HG03571 (cell line): Measurements from ENCODE around the gene CCDC33.

ENCODE experiments used
- ATAC-seq: cut with Tn5 transposase; IDR thresholded peaks from one replicate; pipeline ENCODE4 v1.9.1; 2021; ENCODE audit not compliant: unreplicated experiment

Gene CCDC33

DNA sequence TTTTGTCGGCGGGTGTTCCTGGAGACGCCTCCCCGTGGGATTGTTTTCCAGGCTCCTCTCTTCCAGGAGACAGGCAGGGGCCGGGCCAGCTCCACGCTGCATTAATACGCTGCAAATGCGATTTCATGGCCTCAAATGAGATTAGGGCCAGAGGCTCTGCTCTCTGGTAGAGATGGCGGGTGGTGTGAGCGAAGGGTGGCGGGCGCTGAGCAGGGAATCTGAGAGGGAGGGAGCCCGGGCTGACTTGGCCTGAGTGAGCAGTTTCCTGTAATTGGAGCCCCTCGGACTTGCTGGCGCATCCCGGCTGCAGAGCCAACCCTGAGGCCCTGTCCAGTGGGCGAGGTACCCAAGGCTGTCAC, 7.4 kb upstream of the CCDC33 start:
- no peak for ATAC-seq

DNA sequence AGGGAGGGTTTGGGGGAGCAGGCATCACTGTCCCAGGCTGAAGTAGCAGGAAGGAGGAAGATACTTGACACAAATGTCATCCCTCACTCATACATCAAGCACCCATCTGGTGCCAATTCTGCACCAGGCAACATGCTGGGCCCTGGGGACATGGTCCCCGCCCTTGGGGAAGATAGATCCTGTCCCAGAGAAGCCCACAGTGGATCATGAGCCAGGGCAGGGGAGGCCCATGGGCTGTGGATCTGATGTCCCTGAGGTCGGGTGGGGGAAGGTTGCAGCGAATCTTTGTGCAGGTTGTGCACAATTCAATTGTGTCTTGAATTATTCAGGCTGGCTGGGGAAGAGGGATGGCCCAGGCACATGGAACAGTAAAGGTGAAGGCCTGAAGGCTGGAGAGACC, 6.4 kb upstream of the CCDC33 start:
- ATAC-seq = no peak

DNA sequence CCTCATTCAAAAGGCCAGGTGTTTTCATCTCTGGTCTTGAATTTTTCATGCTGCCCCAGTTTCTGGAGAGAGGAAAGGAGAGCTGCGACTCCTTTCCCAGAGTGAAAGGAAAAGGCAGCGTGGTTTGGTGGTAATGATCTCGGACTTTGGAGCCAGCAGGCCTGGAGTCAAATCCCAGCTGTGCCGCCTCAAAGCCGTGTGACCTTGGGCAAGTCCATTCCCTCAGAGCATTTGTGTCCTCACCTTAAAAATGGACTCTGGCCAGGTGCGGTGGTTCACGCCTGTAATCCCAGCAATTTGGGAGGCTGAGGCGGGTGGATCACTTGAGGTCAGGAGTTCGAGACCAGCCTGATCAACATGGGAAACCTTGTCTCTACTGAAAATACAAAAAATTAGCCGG, 4.7 kb upstream of the CCDC33 start:
- ATAC-seq = no peak

DNA sequence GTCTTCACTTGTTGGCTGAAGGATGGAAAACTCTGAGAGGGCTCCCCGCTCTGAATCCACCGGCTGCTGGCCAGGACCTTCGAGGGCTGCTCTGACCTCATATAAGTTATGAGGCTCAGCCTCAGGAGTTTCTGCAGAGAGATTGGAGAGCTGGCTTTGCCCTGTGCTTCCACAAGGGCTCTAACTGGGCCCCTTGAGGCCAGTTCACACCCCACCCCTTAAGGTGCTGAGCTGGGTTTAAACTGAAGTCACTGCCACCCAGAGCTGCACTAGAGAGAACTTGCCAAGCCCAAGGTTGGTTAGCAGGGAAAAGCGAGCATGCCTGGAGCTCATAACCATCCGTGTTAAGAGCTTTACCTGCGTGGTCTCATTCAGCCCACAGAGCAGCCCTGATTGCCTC, 2.8 kb upstream of the CCDC33 start:
- ATAC-seq = no peak

DNA sequence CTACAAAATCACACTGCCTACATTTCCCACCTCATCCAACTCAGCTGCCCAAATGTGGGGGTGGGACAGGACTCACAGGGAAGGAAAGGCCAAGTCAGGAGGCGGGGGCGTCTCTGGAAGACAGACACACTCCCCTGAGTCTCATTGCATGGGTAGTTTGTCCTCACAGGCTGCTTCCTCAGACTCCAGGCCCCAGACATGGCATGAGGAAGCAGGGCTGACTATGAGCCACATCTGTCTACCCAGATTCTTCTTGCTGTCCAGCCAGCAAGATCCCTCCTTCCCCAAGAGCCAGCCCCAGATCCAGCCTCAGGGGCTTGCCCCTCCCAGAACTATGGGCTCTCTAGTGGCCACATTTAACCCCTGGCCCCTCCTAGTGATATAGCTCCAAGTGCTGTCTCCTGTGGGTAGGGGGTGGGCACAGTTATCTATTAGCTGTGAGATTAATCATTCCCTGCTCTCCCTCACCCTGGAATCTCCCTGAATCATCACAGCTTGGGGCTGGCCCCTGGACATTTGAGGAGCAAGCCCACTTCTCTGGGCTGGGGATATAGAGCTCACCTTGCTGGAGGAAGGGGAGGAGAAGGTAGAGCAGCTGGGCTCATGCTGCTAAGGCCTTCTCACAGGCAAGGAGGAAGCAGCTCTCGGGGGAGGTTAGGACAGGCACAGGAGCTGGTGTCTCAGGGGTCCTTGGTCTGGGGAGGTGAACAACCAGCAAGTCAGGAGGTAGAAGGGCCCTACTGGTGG, 2.1 kb upstream of the CCDC33 start:
- no peak for ATAC-seq

DNA sequence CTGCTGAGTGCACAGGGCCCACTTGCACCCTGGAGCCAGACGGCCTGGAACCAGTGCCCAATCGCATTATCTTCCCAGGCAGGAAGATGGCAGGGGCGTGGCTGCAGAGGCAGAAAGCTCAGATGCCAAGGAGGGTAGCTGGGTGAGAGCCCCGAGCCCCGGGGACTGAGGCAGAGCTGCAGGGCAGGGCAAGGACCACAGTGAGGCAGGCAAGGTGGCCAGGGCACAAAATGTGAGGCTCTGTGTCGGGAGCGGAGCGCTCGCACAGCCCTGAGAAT, 1.6 kb upstream of the CCDC33 start:
- ATAC-seq = no peak

DNA sequence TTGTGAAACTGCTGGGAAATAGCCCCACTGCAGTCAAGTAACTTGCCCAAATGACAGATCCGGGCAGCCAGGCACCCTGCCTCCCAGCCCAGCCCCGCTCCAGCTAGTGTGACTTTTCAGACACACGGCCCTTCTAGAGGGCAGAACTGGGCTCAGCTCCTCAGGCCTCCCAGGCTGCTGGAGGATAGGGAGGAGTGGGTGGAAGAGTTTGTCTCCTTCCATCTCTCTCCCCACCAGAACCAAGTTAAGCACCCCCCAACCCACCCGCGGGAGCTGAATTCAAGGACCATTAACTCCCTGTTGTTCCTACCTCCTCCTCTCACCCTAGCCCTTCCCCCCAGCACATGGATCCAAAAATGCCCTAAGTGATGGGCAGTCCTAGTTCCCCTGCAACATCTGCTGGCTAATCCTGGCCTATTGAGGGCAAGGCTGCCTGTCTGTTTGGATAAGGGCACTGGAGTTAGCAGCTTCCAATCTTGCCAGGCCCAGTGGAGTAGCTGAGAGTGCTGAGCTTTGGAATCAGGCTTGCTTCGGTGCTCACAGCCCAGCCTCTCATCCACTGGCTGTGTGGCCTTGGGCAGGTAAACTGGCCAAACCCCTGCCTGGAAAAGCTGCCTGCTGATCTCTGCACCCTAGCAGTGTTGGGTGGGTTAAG, 3.1 kb downstream of the CCDC33 start:
- no peak for ATAC-seq

DNA sequence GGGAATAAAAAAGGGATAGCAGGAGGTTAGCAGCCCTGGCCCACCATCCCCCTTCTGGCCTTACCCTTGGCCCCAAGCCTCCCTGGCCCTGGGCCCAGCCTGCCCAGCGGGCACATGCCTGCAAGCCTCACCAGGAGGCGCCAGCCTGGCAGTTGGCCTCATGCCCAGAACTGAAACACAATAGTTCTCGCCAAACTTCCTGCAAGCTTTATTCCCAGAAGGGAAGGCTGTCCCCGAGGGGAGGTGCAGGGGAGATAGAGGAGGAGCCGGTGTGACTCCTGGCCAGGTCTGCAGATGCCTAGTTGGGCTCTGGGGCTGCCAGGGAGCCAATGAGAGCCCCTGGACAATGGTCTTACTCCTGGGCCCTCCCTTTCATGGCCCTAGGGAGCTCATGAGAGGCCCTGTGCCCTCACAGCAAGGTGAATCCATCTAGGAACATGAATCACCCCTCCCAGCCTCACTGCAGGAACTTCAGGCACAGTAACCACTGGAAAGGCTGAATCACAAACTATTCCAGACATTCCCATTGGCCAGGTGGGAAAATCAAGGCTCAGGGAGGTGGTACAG, 4.0 kb downstream of the CCDC33 start:
- ATAC-seq = no peak

DNA sequence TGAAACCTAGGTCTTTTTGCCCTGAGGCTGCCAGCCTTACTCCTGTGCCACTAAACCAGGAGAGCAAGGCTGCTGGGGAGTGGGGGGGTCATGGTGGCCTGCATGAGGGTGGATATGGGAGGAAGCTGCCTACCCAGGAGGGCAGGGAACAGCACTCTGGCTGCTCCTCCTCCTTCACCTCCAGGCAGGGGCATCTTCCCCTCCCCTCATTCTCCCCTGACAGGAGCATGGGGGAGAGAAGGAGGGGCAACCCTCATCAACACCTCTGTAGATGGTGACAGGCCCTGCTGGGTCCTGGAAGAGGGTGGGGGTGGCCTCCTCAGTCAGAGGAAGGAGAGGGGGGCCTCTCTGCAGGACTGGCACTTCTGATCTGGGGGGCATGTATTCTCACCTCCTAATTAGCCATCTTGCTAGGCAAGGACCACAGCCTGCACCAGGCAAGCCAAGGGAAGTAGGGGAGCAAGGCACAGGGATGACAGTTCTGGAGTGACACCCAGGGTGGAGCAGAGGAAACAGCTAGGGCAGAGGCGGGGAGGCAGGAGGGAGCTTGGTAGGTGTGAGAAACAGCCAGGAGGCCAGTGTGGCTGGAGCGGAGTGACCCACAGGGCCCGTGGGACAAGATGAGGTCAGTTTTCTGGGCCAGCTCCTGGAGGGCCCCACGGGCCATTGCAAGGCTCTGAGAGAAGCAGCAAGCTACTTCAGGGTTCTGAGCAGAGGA, 4.9 kb downstream of the CCDC33 start:
- ATAC-seq = no peak

DNA sequence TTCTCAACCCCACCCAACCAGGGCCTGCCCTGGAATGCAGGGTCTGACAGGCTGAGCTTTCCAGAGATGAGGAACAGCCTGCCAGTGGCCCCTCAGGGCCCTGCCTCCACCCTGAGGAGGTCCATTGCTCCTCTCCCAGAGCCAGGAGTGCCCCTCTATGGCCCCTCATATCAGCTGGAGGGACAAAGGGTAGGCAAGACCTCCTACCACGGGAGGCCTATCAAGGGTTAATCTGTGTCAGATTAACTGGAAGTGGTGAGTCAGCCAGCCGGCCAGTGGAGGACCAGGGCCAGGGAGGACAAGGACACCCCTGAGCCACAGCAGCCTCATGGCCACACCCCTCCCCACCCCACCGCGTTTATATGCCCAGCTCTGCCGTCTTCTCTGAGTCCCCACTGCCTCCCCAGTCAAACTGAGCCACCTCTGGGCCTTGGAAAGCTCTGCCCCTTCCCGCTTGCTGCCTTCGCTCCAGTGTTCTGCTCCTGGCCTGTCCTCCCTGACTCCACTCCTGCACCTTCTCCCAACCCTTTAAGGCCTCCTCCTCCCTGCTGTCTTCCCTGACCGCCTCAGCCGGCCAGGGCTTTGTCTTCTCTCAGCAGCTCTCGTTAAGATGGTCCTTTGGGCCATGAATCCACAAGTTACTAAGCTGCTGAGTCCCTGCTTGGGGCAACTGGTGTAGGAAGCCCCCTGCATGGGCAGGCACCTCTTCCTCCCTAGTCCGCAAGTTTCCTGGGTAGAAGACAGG, 6.5 kb downstream of the CCDC33 start:
- ATAC-seq = no peak

DNA sequence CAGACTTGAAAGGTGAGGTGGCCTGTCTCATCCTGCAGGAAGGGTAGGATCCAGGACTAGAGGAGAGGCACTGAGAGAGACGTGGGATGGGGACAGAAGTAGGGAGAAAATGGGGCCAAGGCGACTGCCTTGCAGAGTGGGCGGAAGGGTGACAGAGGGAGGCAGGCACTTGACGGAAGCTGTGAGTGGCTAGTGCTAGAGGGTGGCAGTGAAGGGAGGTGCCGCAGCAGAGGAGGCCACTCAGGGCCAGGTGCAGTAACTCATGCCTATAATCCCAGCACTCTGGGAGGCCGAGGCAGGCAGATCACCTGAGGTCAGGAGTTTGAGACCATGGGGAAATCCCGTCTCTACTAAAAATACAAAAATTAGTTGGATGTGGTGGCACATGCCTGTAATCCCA, 7.3 kb downstream of the CCDC33 start:
- ATAC-seq = no peak

DNA sequence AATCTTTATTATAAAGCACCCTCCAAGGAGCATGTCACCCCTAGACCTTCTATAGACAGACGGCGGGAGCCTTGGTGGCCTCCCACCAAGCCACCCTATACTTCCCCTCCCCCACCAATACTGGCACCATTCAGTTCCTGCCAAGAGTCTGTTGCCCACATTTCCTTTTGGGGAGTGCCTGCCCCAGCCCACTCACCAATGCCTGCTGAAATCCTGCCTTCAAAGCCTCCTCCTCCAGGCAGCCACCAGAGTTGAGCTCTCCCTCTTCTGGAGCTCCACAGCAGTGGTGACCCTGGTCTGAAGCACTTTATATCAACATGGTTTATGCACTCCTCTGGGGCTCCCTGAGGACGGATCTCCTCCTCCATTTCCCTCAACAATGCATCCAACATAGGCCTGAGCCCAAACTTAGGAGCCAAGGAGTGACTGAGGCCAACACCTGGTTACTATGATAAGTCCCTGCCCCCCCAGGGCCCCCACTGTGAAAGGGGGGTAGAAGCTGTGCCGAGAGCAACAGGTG, 8.8 kb downstream of the CCDC33 start:
- no peak for ATAC-seq

DNA sequence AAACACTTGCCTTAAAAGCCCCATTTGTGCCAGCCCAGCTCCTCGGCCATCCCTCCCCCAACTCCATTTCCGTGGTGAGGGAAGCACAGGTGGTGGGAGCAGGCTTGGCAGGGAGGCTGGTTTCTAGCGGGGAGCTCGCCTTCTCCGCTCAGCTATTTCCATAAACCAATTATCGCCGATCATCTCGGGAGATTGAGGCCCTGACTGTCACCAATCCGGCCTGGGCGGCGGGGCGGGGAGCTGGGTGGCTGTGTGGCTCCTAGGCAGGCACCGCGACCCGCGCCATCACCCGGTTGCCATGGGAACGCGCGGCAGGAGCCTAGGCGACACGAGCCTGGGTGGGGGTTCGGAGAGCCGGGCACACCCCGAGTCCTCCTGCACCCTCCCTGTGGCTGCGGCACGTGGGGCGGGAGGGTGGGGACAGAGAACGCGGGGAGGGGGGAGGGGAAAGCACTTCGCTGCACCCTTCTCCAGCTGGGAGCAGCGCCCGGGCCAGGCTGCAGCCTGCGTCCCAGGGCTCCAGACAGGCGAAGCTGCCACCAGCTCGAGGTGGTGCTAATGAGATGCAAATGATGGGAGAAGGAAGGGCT, 9.3 kb downstream of the CCDC33 start:
- ATAC-seq = no peak

DNA sequence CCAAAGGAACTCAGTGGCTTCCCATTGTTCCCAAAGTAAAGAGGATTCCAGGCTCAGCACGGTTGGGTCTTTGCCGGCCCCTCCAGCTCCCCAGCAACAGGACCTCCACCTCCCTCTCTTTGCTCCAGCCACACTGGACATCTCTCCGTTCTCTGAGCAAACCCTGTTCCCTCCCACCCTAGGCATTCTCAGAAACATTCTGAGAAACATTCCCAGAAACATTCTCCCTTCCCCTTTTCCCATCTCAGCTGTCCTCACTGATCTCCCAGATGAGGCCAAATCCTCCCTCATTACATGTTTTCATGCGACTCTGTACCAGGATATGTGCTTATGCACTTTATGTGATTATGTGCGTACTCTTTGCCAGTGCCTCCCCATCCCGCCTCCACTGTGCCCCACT, 14.1 kb downstream of the CCDC33 start:
- no peak for ATAC-seq

DNA sequence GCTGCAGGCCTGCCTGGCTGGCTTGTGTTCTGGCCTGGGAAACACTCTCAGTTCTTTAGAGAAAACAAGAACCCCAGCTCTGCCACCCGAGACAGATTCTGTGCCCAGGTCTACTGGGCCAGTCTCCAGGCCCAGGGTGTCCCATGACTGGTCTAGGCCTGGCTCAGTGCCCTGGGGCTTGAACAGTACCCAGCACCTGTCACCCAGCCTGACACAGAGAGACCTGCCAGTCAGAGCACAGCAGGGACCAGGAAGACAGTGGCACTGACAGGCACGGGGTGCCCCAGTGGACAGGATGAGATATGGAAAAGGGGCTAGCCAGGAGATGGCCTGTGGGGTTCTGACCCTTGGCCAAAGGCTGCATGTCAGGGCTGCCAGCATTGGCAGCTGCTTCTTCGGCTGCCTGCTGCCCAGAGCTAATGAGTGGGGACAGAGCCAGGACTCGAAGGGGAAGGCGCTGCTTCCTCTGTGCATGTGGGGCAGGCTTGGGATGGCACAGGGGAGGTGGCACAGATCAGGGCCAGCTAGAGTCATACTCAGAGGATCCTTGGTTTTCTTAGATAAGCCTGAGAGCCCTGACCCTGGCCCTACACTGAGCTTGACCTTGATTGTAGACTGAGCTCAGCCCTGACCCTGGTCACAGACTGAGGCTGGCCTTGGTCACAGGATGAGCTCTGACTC, 15.1 kb downstream of the CCDC33 start:
- no peak for ATAC-seq

DNA sequence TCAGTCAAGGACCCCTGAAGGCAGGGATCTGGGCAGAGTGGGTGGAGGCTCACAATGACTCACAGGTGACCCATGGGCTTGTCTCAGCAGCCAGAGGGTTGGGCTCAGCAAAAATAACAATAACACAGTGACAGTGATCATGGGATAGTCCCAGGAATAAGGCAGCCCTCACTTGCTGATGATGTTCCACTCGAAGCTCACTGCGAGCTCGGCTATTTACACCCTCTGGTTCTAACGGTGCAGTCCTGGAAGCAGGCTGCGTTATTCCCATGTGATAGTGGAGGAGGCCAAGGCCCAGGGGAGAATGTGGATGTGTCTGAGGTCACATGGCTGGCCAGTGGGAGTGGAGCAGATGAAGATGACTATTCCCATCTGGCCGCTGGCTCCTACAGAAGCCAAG, 16.2 kb downstream of the CCDC33 start:
- ATAC-seq = no peak

DNA sequence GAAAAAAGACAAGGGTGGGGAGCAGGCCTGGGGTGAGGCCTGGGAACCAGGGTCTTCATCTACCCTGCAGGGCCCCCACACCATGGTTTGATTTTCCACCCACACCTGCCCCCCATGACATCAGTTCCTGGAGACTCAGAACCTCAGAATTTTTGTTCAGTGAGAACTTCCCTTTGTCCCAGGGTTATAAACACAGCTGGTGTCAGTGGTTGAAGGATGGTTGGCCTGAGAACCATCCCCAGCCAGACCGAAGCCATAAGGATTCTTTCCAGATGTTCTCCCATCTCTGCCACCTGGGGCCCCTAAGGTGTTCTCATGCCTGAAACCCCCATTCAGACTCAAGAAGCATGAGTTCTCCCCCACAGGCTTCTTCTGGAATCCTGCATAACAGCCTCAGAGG, 16.6 kb downstream of the CCDC33 start:
- no peak for ATAC-seq

DNA sequence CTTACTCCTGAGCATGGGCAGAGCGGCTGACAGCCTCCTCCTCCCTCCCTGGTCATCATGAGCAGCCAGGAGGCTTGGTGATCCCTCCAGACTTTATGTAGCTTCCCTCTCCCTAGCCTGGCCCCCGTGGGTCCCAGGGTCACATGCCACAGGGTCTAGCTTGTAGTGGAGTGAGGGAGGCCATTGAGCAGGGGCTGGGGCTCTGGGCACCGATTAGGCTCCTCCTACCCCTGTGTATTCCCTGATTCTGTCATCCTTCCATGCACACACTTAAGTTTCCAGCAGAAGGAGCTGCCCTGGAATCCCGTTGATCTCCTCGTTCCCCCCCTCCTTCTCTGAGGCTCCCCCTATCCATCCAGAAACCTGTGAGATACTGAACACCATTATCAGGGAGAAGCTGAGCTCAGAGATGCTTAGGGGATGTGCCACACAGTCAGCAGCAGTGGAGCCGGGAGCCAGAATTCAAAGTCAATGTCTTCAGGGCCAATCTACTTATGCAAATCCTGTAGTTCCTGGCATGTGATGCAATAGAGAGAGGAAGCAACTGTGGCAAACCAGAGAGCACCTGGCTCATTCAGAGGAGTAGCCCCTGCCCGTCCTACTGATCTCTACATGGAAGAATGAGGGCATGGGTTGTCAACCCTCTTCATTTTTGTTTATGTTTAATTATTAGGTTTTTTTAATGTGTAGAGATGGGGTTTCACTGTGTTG, 17.2 kb downstream of the CCDC33 start:
- no peak for ATAC-seq

DNA sequence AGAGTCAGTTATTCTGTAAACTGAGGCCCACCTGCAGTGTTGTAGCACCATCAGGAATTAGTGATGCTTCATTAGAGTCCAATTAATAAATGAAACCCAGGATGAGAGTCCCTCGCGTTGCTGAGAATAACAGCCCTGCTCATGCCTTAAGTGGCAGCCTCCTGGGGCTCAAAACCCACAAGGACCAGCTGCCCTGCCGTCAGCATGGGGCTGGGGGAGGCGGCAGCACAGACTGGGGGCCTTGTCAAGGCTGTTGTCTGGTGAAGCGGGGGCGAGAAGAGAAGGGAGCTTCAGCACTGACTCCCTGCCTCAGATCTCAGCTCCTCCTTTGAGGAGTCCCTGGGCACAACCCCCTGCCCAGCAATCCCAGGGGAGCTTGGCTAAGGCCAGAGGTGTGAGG, 21.0 kb downstream of the CCDC33 start:
- no peak for ATAC-seq

DNA sequence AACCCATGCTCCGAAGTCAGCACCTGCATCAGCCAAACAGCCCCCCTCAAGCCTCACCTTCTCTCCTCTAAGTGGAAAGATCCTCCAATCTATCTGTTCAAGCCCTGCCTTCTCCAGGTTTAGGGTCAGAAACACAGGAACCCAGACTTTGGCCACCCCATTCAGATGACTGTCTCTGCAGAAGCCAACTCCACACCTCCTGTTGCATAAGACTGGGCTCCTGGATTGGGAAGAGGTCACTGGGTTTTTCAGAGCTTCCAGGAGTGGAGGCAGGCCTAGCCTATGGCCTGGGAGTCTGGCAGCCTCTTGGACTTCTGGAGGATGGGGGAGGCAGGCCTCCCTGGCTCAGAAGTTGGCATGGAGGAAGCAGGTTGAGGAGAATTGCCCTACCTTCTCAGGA, 21.5 kb downstream of the CCDC33 start:
- ATAC-seq = no peak
